ENCODE measurements around the gene SLC16A9.
"Not testable (repeated sequence)": the region's sequence is repeated elsewhere in the genome, so short reads cannot be mapped to it uniquely, and the experiment has no call there.

Gene SLC16A9, protein sequence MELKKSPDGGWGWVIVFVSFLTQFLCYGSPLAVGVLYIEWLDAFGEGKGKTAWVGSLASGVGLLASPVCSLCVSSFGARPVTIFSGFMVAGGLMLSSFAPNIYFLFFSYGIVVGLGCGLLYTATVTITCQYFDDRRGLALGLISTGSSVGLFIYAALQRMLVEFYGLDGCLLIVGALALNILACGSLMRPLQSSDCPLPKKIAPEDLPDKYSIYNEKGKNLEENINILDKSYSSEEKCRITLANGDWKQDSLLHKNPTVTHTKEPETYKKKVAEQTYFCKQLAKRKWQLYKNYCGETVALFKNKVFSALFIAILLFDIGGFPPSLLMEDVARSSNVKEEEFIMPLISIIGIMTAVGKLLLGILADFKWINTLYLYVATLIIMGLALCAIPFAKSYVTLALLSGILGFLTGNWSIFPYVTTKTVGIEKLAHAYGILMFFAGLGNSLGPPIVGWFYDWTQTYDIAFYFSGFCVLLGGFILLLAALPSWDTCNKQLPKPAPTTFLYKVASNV
- 0.10 to 0.22 reads per million in 2 donors for total RNA-seq

DNA sequence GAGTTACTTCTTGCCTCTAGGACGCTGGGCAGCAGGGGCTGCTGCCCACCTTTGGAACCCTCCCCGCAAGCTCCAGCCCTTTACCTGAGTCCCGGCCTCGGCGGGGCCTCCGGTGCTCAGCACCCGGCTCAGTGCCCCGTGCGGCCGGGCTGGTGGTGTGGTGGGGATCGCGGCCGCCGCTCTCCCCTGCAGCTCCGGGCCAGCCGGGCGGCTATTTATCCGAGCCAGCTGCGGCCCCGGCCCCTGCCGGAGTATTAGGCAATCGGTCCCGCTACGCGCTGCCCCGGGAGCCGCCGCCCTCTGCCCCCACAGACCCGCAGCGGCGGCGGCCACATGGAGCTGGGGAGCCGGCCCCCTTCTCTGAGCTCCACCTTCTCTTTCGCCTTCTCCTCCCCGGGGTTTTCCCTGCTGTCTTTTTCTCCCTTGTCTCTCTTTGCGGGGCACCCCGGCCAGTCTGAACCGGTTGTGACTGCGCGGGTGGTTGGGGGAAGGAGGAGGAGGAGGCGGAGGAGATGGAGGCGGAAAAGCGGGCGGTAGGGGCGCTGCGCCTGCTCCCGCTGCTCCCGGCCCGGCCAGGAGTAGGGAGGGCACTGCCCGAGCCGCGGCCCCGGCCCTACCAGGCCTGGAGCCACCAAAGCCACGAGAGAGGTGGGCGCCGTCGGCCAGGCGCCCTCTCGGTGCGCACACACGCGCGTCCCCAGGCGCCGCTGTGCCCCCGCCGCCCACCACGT, at the start of gene SLC16A9:
Gene SLC16A9 (minus strand): TSS at position 456 of the 731 bp plus-strand sequence. CDS start 25,559 bp downstream, outside the sequence.
- no peak for DNase-seq

DNA sequence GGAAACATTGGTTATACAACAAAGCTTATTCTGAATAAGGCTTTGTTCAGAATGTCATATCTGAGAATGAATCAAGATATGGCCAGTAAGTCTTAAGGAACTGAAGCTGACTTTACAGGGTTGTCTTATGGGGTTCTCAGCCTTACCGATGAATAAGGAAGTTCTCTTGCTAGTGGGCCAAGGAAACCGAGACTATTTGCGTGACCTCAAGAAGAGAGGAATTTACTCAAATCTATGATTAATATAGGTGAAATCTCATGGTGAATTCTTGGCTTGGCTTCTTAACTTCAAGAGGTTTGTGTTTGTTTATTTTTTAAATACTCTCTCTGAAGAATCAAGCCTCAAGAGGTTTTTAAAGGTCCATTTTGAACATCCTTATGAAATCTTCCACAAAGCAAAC, 48.3 kb upstream of the SLC16A9 start:
- DNase-seq, result no peak

DNA sequence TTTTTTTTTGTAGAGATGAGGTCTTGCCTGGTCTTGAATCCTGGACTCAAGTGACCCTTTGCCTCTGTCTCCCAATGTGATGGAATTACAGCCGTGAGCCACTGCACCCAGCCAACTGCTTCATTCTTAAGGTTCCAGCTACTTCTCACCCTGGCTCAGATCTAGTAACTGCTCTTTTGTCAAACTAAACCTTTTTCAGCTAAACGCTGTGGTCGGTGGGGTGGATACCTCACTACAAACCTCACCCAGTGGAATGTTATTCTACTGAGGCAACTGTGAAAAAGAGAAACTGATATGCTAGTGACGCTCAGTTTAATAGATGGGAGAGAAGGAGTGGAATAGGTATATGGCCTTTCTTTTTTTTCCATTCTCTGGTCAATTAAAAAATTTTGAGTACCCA, 45.3 kb upstream of the SLC16A9 start:
- no peak for DNase-seq

DNA sequence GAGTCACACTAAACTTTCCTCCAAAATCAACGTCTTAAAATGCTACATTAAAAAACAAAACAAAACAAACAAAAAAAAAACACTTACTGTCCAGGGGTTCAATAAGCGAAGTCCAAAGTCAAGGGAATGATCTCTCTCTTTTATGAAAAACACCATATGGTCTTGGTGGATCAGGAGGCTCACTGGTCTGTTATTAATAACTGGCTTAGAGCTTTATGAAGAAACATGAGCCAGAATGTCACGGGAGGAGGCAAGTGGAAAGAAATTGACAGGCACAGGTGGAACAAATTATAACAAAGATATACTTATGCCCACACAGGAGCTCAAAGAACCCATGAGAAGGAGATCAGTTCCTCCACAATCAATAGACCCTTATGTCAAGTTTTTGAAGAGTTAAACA, 43.6 kb upstream of the SLC16A9 start, which contains the start of gene MRLN:
Gene MRLN (minus strand): TSS at position 189 of the 400 bp plus-strand sequence.
- DNase-seq, result no peak

DNA sequence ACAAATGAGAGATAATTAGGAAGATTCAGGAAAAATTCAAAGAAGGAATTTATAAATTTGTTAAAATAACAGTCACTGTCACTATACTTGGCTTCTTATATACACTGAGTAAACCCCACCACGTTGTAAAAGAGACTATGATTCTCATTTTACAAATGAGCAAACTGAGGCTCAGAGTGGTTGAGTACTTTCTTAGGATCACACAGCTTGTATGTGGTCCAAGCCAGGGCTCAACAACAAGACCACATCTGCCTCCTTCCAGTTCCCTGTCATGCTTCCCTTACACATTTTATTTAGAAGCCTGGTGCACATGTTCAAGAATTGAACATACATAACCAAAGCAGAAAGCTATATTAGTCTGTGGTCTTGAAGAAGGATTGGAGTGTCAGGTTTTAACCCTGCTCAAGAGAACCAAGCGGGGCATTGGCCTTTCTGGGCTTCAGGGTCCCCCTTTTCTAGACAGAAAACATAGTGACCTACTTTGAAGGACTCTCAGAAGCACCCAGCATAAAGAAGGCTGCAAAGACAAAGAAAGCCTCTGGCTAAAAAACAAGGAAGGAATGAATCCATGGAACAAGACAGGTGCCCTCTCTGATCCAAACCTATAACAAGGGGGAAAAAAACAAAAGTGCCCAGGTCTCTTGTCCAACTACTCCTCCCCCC, 42.8 kb upstream of the SLC16A9 start:
- no peak for DNase-seq

DNA sequence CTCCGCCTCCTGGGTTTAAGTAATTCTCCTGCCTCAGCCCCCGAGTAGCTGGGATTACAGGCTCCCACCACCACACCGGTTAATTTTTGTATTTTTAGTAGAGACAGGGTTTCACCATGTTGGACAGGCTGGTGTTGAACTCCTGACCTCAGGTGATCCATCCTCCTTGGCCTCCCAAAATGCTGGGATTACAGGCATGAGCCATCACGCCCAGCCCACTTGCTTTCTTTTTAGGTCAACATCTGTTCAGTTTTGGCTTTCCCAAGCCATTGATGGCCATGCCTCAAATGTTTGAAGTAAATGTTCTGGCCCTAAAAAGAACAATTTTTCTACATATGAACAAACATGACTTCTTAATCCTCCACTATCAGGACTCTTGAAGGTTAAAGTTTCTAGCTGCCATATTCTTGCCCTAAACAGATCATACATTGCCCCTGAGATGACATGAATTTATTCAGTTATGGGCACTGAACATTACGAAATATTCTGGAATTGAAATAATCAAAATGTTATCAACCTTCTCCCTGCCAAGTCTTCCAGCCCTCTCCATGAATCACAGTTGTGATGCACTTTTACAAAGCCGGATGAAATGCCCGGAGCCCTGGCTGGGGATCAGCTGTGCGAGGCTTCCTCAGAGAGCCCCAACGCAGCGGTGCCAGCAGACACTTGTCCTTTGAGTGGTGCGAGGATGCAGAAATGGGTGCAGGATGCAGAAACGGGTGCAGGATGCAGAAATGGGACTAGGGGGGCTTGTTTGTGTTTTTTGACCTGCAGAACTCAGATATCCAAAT, 40.7 kb upstream of the SLC16A9 start:
- no peak for DNase-seq

DNA sequence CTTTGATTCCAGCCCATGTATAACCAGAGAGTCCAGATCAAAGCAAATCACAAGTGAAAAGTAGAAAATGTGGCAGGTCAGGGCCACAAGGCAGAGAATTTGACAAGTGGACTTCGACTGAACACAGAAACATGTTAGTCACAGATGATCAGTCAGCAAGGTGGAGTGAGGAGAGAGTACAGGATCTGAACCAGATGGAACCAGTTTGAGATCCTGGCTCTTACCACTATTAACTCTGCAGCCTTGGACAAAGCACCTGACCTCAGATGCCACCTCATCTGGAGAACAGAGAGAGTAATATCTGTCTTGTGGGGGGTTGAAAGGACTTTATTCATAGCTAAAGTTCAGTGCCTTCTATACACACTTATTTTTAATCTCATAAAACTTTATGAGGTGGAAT, 39.2 kb upstream of the SLC16A9 start:
- DNase-seq, result no peak

DNA sequence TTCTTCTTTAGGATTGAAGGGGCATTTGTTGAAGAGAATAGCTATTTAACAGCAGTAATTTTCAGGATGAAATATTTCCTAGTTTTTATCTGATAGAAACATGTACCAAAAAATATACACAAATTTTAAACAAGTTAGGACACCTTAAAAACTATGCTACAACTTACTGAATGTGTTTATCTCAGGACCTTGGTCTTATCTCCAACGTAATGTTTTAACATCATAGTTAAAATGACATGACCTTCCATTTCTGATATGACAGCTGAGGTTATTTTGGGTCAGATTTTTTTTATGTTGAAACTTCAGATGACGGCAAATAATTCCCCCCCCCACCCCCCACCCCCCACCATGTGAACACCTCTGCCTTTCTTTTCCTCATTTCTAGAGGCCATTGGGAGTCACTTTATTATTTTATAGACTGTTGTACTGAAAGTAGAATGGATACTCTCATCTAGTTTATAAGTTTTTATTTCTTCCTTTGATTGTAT, 35.6 kb upstream of the SLC16A9 start:
- no peak for DNase-seq

DNA sequence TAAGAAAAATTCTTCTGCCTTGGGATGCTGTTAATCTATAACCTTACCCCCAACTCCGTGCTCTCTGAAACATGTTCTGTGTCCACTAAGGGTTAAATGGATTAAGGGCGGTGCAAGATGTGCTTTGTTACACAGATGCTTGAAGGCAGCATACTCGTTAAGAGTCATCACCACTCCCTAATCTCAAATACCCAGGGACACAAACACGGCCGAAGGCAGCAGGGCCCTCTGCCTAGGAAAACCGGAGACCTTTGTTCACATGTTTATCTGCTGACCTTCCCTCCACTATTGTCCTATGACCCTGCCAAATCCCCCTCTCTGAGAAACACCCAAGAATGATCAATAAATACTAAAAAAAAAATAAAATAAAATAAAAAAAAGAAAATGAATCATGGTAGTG, 35.1 kb upstream of the SLC16A9 start:
- DNase-seq, result not testable (repeated sequence)

DNA sequence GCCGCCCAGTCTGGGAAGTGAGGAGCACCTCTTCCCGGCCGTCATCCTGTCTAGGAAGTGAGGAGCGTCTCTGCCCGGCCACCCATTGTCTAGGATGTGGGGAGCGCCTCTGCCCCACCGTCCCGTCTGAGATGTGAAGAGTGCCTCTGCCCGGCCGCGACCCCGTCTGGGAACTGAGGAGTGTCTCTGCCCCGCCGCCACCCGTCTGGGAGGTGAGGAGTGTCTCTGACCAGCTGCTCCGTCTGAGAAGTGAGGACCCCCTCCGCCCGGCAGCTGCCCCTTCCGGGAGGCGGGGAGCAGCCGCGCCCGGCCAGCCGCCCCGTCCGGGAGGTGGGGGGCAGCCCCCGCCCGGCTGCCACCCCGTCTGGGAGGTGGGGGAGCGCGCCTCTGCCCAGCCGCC, 34.5 kb upstream of the SLC16A9 start:
- DNase-seq, result not testable (repeated sequence)

DNA sequence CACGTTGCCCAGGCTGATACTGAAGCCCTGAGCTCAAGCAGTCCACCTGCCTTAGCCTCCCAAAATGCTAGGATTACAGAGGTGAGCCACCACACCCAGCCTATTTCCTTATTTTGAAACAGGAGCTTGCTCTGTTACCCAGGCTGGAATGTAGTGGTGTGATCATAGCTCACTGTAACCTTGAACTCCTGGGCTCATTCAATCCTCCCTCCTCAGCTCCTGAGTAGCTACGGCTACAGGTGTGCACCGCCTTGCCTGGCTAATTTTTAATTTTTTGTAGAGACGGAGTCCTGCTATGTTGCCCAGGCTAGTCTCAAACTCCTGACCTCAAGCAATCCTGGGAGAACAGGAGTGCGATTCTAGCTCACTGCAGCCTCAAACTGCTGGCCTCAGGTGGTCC, 31.9 kb upstream of the SLC16A9 start:
- no peak for DNase-seq

DNA sequence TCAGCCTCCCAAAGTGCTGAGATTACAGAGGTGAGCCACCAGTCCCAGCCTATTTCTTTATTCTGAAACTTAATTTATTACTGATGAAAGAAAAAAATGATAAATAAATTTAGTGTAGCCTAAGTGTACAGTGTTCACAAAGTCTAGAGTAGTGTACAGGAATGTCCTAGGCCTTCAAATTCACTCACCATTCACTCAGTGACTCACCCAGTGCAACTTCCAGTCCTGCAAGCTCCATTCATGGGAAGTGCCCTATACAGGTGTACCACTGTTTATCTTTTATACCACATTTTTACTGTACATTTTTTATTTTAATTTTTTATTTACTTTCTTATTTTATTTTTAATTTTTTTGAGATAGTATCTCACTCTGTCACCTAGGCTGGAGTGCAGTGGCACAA, 31.4 kb upstream of the SLC16A9 start:
- DNase-seq, result no peak

DNA sequence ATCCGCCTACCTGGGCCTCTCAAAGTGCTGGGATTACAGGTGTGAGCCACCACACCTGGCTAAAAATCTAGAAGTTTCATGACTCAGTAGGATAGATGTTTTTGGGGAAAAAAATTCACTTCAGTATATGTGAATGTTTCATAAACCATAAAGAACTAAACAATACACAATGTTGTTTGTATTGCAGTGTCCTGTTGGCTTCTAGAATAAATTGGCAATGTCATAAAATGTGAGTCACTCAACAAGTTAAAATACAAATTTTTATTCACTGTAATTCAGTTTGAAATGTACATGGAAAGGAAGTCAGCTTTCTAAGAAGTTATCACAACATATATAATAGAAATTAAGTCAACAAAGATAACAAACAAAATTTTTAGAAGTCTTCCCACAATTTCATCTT, 27.1 kb upstream of the SLC16A9 start:
- DNase-seq, result no peak

DNA sequence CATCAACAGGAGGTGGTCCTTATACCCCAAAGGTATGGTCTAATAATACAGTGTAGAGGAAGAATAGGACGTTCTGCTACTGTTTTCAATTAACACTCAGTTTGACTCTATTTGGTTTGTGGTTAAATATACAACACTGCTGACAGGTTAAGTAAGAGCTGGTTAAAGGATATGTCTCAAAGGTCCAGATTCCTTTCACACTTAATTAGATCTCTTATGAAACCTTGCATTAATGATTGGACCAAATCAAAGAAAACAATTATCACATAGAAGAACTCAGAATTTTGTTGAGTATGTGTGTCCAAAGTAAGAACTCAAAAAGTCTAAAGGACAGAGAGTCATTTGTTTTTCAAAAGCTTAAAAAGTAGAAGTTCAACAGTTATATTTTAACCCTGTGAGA, 25.6 kb upstream of the SLC16A9 start:
- DNase-seq, result no peak

DNA sequence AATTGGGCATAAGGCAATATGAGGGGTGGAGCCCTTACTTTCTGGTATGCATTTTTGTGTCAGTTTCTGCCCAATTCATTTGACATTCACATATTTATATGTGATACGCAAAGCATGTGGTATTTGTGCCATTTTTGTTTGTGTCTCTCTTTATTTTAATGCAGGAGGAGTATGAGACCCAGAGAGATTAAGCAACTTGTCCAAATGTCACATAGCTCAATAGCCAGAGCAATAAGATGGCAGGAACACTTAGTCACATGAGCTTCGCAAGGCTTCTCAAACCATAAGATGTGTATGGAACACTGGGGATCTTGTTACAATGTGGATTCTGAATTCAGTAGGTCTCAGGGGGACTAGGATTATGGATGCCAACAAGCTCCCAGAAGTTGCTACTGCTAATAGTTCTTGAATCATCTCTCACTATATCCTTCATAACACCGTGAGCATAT, 24.4 kb upstream of the SLC16A9 start:
- no peak for DNase-seq

DNA sequence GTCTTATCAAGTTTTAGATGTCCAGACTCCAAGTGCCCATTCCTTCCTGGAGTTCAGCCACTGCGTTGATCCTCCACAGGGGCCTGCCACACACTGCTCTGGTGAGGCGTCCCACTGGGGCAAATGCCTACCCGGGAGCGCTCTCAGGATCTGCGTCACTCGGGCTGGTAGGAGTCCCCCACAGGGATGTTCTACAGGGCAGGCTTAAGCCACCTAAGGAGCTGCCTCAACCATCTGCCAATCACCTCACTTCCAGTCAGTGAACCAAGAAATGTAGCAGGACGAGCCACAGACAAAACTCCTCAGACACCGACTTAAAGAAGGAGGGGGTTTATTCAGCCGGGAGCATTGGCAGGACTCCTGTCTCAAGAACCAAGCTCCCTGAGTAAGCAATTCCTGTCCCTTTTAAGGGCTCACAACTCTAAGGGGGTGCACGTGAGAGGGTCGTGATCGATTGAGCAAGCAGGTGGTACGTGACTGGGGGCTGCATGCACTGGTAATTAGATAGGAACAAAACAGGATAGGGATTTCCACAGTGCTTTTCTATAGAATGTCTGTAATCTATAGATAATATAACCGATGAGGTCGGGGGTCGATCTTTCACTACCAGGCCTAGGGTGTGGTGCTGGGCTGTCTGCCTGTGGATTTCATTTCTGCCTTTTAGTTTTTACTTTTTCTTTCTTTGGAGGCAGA, 23.8 kb upstream of the SLC16A9 start:
- DNase-seq, result not testable (repeated sequence)

DNA sequence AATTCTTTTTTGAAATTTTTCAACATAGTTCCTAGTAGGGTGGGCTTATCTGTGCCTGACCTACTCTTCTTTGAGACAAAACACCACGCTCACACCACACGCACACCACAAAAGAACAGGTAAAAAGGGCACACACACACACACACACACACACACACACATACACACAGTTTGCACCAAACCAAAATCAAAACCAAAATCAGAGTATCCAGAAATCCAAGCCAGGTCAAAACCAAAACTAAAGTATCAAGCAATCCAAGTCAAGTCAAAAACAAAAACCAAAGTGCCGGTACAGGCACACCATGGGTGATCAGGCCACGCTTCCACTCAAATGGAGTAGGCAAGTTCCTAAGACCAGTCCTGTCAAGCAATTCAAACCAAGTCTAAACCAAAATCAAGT, 23.2 kb upstream of the SLC16A9 start:
- not testable (repeated sequence) for DNase-seq

DNA sequence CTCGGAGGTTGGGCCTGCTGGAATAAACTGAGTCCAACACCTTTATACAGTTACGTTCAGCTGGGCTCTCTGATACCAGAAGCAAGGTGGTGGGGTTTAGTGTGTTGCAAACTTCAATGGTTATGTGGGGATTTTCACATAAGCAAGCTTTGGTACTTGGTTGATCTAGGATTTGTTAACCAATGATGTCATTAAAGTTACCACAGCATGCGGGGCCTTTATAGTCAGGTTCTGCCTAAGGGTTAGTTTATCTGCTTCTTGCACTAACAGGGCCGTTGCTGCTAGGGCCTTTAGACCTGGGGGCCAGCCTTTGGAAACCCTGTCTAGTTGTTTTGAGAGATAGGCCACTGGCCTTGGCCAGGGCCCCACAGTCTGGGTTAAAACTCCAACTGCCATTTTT, 19.5 kb upstream of the SLC16A9 start:
- not testable (repeated sequence) for DNase-seq

DNA sequence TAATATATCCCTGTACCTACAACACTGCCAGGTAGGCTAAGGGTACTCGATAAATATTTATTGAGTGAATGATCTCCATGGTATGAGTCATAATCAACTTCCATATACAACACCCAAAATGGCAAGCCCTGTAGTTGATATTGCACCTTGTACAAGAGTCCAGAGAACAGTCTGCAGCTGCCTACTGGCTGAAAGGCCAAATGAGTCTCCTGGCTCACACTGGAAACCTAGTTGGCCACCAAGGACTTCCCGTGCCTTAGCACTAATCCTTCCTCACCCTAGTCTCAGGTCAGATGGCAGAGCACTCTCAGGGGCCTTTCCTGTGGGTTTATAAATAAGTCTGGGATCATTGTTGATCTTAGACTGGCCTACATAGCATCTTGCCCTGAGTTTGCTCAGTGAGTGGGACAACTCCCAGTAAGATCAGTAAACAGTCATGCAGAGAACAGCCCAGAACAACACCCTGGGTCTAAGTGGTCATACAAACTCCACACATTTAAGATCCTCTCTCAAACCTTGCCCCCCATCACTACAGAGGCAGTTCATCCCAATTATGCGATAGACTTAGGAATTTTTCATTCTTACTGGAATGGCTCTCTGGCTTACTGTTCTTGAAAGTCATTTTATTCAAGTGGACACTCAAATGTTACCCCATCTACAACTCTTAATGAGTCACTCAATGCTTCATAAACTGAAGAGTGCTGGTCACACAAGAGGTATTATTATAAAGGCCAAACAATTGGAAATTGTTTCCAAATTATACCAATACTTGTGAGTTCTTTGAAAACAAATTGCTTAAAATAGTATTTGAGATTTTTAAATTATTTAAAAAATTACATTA, 14.7 kb upstream of the SLC16A9 start:
- no peak for DNase-seq

DNA sequence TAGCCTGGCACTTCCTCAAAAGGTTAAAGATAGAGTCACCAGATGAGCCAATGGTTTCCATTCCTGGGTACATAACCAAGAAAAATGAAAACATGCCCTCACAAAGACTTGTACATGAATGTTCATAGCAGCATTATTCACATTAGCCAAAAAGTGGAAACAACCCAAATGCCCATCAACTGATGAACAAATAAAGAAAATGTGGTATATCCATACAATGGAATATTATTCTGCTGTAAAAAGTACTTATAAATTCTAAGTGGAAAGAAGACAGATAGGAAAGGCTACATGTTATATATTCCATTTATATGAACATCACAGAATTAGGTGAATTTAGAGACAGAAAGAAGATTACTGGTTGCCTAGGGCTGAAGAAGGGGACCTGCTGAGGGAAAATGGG, 10.7 kb upstream of the SLC16A9 start:
- no peak for DNase-seq

DNA sequence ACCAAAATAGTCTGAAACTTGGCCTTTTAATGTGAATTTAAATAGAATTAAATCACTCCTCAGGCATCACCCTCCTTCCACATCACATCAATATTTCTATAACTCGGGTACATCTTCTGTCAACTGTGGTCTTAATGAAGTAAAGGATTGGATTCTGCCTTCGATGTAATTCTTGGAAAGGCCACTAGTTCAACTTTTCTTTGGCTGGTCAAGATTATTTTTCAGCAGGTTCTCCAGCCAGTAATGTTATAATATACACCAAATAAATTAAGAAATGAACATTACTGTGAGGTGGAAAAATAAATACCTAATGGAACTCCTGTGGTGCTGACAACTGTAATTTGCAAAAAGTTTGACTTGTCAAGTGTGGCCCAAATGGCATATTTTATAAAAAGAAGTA, 9.7 kb upstream of the SLC16A9 start:
- DNase-seq, result no peak

All from activated gamma-delta T cell (primary cell).